Large intestine (tissue), 3 donors: Measurements from ENCODE around the gene TMCO4. TPM values are rescaled to one million over a fixed set of nuclear protein-coding genes. Genes with fewer than 3 reads are reported as not detected.

Experiments used
- DNase-seq, 2 donors: peaks; one replicate each; pipeline versions ENCODE4 v3.0.0 to v3.0.0-alpha.2; 2013
- H3K27ac ChIP-seq: one replicate; pipeline ENCODE4 v1.5.1; 2013; ENCODE audit warnings: low read length
- H3K27me3 ChIP-seq: 2 replicates; pipeline ENCODE4 v1.6.1; 2013; ENCODE audit warnings: low read length; ENCODE audit not compliant: control insufficient read depth, insufficient read depth
- H3K36me3 ChIP-seq: 2 replicates; pipeline ENCODE4 v1.6.1; 2013; ENCODE audit warnings: low read length; ENCODE audit not compliant: control insufficient read depth, insufficient read depth
- H3K4me1 ChIP-seq: one replicate; pipeline ENCODE4 v1.6.1; 2013; ENCODE audit warnings: low read length; ENCODE audit not compliant: control insufficient read depth, insufficient read depth
- H3K4me3 ChIP-seq: one replicate; pipeline ENCODE4 v1.5.1; 2013; ENCODE audit warnings: low read length
- H3K9me3 ChIP-seq: one replicate; pipeline ENCODE4 v1.6.1; 2013; ENCODE audit warnings: mild to moderate bottlenecking, low read depth, low read length, moderate library complexity; ENCODE audit not compliant: control insufficient read depth
- WGBS: methylation state at CpG from one replicate; pipeline ENCODE4 v1.1.5; 2013; ENCODE audit warnings: low lambda C conversion rate; ENCODE audit not compliant: insufficient coverage; 5-methylcytosine and 5-hydroxymethylcytosine counted together
- polyA plus RNA-seq: library from polyadenylated mRNA; unstranded; fragments of 120-200 nt; gene quantifications from one replicate; pipeline ENCODE4 v1.2.1, GENCODE V29; 2013

TMCO4 gene
- polyA plus RNA-seq, 1 donor, result 10.4 TPM

- no peak overlapping the region for H3K27ac ChIP-seq
- H3K36me3 ChIP-seq, result peaks cover 7% of the 10 kb centered on the region
- WGBS, result no CpG with 5 or more reads among the region's 4 CpGs
- no peak overlapping the region for H3K4me3 ChIP-seq
- H3K4me1 ChIP-seq, result no peaks in the 10 kb centered on the region
- DNase-seq, result no peak
- no peaks in the 10 kb centered on the region for H3K9me3 ChIP-seq
- H3K27me3 ChIP-seq, result no peaks in the 10 kb centered on the region
Measured at GRCh38 chr1:19776933-19777332, 22.8 kb downstream of the TMCO4 start.

DNA sequence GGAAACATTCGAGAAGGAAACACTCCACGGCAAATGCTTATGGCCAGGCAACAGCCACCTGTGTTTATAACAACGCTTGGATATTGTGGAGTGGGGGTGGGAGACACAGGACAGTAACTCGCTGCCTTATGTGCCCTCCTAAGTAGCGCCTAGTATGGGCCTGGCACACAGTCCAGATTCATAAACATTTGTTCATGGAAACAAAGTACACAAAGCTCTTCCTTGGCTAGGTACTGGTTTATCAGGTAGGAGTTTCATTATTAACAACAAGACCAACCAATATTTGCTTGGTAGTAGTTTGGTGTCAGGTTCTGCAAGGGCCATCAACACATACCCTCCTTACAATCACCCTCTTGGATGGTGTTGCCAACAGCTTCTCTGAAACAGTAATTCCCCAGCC lies 23.4 kb downstream of the TMCO4 start:
- peaks cover 7% of the 10 kb centered on the region for H3K36me3 ChIP-seq
- no CpG with 5 or more reads among the region's 5 CpGs for WGBS

GRCh38 chr1:19775831-19776230 lies 23.9 kb downstream of the TMCO4 start:
- Histone ChIP-seq H3K27me3 (no peaks in the 10 kb centered on the region), H3K27ac (no peak overlapping the region), H3K9me3 (no peaks in the 10 kb centered on the region), H3K4me3 (no peak overlapping the region), H3K4me1 (no peaks in the 10 kb centered on the region), H3K36me3 (peaks cover 7% of the 10 kb centered on the region)
- no peak for DNase-seq
- 92% methylated on average over 4 of the region's 9 CpGs for WGBS

More for the DNA sequence above, 23.4 kb downstream of the TMCO4 start:
- Histone ChIP-seq H3K9me3 (no peaks in the 10 kb centered on the region), H3K27ac (no peak overlapping the region), H3K27me3 (no peaks in the 10 kb centered on the region), H3K4me3 (no peak overlapping the region), H3K4me1 (no peaks in the 10 kb centered on the region)
- DNase-seq, result no peak

- H3K36me3 ChIP-seq, result peaks cover 4% of the 10 kb centered on the region
- no peak for DNase-seq
- no peak overlapping the region for H3K27ac ChIP-seq
- H3K4me1 ChIP-seq, result no peaks in the 10 kb centered on the region
- WGBS, result no CpG with 5 or more reads among the region's 6 CpGs
- no peaks in the 10 kb centered on the region for H3K27me3 ChIP-seq
- H3K9me3 ChIP-seq, result no peaks in the 10 kb centered on the region
- H3K4me3 ChIP-seq, result no peak overlapping the region
Measured at GRCh38 chr1:19775317-19775716, 24.4 kb downstream of the TMCO4 start.

GRCh38 chr1:19774180-19774785 lies 25.4 kb downstream of the TMCO4 start:
- no peaks in the 10 kb centered on the region for H3K27me3 ChIP-seq
- no peak overlapping the region for H3K27ac ChIP-seq
- H3K4me1 ChIP-seq, result no peaks in the 10 kb centered on the region
- H3K4me3 ChIP-seq, result no peak overlapping the region
- 80% methylated on average over 1 of the region's 6 CpGs for WGBS
- H3K36me3 ChIP-seq, result peaks cover 5% of the 10 kb centered on the region
- DNase-seq, result no peak
- no peaks in the 10 kb centered on the region for H3K9me3 ChIP-seq

DNA sequence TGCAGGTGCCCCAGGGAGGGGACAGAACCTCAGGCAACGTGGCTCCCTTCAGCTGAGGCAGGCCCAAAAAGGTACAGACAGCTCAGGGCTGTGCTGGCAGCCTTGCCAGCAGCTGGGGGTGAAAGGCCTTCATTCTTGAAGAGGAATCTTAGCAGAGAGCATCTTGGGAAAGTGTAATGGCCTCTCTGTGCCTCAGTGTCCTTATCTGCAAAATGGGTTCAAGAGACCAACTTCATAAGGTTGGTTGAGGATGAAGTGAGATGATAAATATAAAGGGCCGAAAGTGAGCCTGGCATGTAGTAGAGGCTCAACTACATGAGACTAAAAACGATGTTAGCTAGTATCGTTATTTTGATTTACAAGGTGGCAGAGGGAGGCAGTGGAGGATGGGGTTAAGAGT lies 26.2 kb downstream of the TMCO4 start:
- peaks cover 5% of the 10 kb centered on the region for H3K36me3 ChIP-seq
- no peaks in the 10 kb centered on the region for H3K9me3 ChIP-seq
- no peak for DNase-seq
- H3K4me3 ChIP-seq, result no peak overlapping the region
- no peak overlapping the region for H3K27ac ChIP-seq
- H3K27me3 ChIP-seq, result no peaks in the 10 kb centered on the region
- H3K4me1 ChIP-seq, result no peaks in the 10 kb centered on the region
- 90% methylated on average over 2 of the region's 4 CpGs for WGBS

GRCh38 chr1:19772053-19772452 lies 27.7 kb downstream of the TMCO4 start:
- H3K36me3 ChIP-seq, result peaks cover 5% of the 10 kb centered on the region
- no peaks in the 10 kb centered on the region for H3K27me3 ChIP-seq
- no CpG with 5 or more reads among the region's 9 CpGs for WGBS
- no peaks in the 10 kb centered on the region for H3K4me1 ChIP-seq
- H3K9me3 ChIP-seq, result no peaks in the 10 kb centered on the region
- no peak overlapping the region for H3K27ac ChIP-seq
- DNase-seq, result no peak
- H3K4me3 ChIP-seq, result no peak overlapping the region

DNA sequence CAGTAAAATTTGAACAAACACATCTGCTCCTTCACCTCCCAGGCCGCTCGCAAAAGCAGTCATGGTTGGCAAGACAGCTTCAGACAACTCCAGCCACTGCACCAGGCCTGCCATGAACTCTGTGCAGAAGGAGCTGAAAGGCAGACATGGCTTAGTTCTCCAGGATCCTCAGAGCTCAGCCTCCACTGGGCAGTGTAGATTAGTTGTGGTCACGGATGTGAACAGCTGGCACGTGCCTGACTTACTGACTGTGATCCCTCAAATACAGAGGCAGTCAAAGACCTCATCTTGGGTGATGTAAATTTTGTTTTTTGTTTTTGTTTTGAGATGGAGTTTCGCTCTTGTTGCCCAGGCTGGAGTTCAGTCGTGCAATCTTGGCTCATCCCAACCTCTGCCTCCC lies 28.4 kb downstream of the TMCO4 start:
- no peaks in the 10 kb centered on the region for H3K4me1 ChIP-seq
- H3K36me3 ChIP-seq, result peaks cover 5% of the 10 kb centered on the region
- H3K4me3 ChIP-seq, result no peak overlapping the region
- H3K9me3 ChIP-seq, result no peaks in the 10 kb centered on the region
- no peak for DNase-seq
- WGBS, result no CpG with 5 or more reads among the region's 6 CpGs
- H3K27me3 ChIP-seq, result no peaks in the 10 kb centered on the region
- H3K27ac ChIP-seq, result no peak overlapping the region

- Histone ChIP-seq H3K27ac (no peak overlapping the region), H3K9me3 (no peaks in the 10 kb centered on the region), H3K27me3 (no peaks in the 10 kb centered on the region), H3K4me1 (no peaks in the 10 kb centered on the region), H3K4me3 (no peak overlapping the region), H3K36me3 (peaks cover 5% of the 10 kb centered on the region)
- WGBS, result 72% methylated on average over 2 of the region's 10 CpGs
- DNase-seq, result no peak
Measured at GRCh38 chr1:19770436-19771190, 29.1 kb downstream of the TMCO4 start.

DNA sequence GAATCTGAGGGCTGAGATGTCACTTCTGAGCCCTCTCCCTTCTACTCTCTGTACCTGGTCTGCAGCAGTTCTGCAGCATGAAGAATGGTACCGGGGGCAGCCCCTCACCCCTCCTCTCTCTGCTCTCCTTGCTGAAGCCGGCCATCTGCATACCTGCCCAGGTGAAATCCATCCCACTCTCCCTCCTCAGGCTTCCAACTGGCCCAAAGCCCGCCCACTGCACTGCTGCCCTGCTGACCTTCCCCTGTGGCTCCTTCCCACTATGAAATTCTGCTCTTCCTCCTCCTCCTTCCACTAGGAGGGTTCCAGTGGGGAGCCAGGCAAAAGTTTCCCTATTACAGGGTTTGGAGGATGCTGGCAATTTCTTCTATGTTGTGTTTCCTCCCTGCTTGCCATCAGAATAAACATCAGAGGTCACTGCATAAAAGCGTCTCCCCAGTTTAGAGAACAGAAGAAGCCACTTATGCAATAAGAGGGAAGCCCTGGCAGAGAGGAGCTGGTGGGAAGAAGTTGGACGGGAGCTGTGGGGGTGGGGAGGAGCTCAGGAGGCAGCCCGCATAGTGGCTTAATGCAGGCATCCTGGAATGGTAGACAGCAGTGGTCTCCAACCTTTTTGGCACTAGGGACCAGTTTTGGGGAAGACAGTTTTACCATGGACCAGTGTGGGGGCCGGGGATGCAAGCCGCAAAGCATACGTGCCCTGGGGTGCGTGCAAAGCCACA lies 30.3 kb downstream of the TMCO4 start:
- no peak for DNase-seq
- Histone ChIP-seq H3K27ac (no peak overlapping the region), H3K36me3 (peaks cover 5% of the 10 kb centered on the region), H3K9me3 (no peaks in the 10 kb centered on the region), H3K27me3 (no peaks in the 10 kb centered on the region), H3K4me1 (peaks cover 6% of the 10 kb centered on the region), H3K4me3 (no peak overlapping the region)
- 93% methylated on average over 3 of the region's 10 CpGs for WGBS
